GM18508 (cell line): ENCODE measurements around the gene CFH.
"Not testable (repeated sequence)": the region's sequence is repeated elsewhere in the genome, so short reads cannot be mapped to it uniquely, and the experiment has no call there.

Source experiments
- ATAC-seq: cut with Tn5 transposase; IDR thresholded peaks from one replicate; pipeline ENCODE4 v1.9.1; 2021; ENCODE audit warnings: moderate number of reproducible peaks; ENCODE audit not compliant: insufficient read depth, unreplicated experiment

The CFH gene

GRCh38 chr1:196661345-196661744 is 9.5 kb downstream of the CFH start:
- ATAC-seq: no peak

GRCh38 chr1:196667131-196667530 is 15.3 kb downstream of the CFH start:
- ATAC-seq: no peak

DNA sequence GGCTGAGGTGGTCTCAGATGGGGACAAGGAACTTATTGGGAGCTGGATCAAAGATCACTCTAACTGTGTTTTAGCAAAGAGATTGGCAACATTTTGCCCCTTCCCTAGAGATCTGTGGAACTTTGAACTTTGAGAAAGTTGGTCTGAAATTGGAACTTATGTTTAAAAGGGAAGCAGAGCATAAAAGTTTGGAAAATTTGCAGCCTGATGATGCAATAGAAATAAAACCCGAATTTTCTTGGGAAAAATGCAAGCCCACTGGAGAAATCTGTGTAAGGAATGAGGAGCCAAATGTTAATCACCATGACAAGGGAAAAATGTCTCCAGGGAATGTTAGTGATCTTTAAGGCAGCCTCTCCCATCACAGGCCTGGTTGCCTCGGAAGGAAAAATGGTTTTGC is 17.2 kb downstream of the CFH start:
- ATAC-seq: no peak

DNA sequence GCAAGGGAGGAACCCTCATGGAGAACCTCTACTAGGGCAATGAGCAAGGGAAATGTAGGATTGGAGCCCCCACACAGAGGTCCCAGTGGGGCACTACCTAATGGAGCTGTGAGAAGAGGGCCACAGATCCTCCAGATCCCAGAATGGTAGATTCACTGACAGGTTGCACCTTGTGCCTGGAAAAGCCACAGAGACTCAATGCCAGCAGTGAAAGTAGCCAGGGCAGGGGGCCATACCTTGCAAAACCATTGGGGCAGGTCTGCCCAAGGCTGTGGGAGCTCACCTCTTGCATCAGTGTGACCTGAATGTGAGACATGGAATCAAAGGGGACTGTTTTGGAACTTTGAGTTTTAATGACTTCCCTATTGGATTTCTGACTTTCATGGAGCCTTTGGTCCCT is 17.9 kb downstream of the CFH start:
- no peak for ATAC-seq

DNA sequence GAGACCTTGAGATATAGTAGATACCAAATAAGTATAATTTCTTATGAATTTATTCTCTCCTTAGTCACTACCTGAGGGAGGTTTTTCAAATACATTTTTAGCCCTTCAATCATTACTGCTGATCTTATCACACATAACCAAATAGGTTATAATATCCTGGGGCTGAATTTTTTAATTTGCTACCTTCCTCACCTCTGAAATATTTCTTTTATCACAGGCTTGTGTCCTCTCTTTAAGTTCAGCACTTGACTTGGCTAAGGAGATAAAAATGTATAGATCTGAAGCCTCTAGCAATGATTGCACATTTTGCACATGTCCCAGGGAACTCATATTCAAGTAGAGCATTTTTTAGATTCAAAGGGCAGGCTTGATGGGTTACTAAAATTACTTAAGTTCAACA is 23.1 kb downstream of the CFH start:
- no peak for ATAC-seq

- no peak for ATAC-seq
Measured at GRCh38 chr1:196677781-196678509, 26.1 kb downstream of the CFH start.

GRCh38 chr1:196678510-196678884 is 26.7 kb downstream of the CFH start:
- ATAC-seq: no peak

DNA sequence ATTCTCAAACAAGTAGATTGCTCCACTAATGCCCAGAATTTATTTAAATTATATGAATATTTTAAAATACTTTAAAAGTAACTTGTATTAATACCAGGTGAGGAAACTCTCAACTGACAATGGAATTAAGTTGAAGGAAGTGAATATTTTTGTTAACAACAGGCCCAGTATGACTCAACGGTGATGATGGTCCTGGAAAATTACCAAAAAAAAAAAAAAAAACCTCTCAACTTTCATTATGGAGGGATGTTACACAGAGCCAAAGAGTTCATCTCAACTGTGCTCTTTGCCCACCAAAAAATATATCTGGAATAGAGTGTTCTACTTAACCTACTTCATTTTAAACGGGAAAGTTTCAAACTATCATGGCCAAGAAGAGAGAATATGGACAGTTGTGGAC is 28.3 kb downstream of the CFH start:
- no peak for ATAC-seq

DNA sequence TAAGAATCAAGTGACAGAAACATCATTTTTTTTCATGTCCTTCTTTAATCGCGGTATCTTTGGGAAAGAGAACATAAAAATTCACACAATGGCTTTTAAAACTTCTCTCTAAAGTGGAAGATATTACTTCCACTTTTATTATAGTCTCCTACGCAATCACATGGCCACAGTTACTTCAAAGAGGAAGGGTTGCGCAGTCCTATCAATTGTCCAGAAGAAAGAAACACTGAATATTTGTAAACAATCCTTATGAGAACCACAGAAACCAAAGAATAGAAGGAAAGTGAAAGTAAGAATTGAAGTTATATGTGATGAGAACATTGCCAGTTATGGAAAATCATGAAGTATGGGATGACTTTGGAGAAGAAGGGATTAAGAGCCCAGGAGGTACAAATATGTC is 32.6 kb downstream of the CFH start:
- no peak for ATAC-seq

- no peak for ATAC-seq
Measured at GRCh38 chr1:196685506-196685905, 33.7 kb downstream of the CFH start.

DNA sequence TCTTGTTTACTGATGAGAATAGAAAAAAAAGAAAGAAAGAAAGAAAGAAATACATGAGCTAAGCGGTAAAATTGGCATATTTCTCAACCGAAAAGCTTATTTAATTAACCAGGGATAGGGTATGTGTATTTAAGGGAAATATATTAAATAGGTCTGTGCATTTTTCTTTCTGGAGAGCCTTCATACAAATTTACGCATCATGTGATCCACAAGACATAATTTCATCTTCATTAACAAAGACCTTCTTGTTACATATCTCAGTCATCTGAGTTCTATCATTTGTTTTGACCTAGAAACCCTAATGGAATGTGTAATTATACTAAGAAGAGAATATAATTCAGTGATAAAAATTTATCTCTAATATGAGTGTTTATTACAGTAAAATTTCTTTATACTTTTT is 37.2 kb downstream of the CFH start:
- no peak for ATAC-seq

DNA sequence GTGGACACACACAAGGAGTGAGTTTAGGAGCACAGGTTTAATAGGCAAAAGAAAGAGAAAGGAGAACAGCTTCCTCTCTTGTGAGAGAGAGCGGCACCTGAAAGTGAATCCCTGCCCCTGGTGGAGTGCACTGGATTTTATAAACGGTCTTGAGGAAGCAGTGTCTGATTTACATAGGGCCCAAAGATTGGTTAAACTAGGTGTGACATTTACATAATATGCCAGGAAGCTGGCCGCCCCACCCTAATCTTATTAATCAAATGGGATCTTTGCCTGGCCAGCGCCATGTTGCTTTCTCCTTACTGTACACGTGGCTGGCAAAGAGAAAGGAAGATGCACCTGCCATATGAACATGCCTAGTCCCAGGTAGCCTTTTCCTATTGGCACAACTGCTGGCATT is 38.7 kb downstream of the CFH start:
- ATAC-seq: no peak

DNA sequence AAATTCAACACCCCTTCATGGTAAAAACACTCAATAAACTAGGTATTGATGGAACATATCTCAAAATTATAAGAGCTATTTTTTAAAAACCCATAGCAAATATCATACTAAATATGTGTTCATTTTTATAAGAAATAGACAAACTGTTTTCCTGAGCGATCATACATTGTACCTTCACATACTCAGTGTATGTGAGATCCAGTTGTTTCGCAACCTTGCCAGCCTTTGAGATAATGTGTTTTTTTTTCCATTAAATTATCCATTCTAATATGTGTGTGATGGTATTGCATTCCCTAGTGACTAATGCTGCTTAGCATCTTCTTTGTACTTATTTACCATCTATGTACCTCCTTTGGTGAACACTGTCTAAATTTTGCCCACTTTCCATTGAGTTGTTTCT is 47.1 kb downstream of the CFH start:
- ATAC-seq: no peak

DNA sequence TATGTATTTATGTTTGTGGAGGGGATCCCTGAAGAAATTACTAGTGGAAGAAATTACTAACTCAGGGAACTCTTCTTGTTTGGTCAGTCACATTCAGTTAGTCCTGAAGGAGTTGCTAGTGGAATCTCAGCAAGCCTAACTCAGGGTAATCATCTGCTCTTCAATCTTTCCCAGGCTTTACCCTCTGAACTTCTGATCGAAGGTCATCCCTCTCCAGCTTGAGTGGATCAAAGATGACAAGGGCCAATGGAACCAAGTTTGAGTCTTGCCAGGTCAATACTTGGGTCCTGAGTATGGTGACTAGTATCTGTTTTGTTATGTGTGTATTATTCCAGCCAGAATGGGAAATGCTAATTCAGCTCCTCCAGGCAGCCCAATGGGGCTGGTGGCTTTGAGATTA is 49.3 kb downstream of the CFH start:
- no peak for ATAC-seq

- ATAC-seq: not testable (repeated sequence)
Measured at GRCh38 chr1:196709892-196710291, 58.0 kb downstream of the CFH start.

DNA sequence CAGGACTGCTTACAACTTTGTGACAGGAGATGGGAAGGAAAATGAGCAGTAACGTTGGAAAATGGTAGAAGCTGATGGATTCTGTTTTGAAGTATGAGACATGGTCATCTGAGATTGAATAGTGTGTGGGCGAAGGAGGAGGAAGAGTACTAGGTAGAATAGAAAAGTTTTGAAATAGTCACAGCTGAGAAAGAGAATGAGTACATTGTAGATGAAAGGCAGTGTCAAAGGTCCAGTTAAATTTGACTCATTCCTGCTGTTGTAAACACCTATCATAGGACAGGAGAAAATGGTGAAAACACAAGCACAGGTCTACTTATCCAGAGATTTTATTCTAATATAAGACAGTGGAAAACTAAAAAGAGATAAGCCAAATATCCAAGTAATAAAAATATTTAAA is 66.0 kb downstream of the CFH start:
- no peak for ATAC-seq

DNA sequence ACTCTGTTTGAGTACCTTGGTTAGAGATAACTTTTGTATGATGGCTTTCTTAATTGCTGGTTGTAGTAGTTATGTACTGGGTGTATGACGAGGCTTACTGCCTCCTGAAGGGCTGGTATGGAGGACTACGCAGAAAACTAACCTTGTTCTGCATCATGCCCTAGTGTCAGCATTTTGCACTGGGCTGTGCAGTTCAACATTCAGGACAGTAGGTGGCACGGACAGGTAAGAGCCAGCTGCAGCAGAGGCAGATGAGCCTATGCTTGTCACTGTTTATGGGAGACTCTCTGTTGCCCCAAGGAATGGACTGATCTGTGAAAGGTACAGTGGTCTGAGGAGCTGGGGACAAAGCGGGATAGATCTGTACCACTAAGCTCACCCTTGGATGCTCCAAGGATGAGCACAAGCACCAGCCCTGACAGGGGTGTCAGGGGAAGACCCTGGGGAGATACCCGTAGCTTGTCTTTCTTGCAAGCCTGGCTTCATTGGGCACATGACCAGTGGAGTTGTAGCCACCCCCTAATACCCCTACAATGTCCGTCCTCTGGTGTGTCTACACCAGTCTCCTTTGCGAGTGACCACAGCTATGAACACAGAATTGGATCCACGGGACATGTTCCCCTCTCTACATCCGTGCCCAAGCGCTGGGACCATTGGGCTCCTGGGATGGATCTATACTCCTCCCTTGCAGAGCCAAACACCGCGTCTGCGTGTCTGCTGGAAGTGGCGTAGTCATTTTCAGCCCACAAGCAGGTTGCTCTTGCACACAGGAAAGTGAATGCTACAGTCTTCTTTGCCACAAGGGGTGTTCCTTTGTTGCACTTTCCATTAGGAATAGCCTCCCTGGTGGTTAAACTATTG is 71.7 kb downstream of the CFH start:
- peak; percentile 98 for ATAC-seq

DNA sequence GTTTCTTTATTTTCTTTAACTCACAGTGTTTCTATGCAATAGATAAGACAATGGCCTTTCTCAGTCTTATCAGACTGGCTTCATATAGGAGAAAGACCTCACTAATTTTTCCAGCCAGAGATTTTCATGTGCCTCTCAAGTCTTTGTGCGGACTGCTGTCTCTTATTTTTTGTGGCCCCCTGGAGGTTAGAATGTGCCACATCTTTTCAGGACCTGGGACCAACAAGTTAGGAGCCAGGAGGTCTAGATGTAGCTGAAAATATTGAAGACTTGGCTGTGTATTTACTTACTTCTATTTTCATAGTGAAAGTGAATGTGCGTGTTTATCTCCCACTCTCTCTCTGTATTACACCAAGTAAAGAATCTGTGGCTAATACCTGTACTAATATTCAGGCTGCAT is 80.7 kb downstream of the CFH start:
- ATAC-seq: no peak

GRCh38 chr1:196733091-196733970 is 81.5 kb downstream of the CFH start:
- ATAC-seq: no peak

GRCh38 chr1:196734006-196734405 is 82.2 kb downstream of the CFH start:
- ATAC-seq: no peak

DNA sequence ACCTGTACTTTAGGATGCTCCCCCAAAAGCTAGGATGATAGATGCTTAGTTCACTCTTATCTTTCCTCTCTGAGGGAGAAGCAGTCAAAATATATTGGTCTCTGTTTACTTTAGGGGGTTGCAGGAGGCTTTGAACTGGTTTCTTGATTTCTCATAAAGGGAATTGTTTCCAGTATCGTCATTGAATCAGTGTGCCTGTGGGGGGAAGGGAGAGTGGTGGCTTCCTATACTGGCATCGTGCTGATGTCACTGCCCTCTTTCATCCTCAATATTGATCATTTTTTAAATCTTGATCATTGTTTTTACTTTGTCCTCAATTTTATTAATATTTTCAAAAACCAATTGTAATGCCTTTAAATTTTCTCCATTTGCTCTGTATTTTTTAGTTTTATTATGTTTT is 82.6 kb downstream of the CFH start:
- no peak for ATAC-seq
